Urothelium cell line (cell line): ENCODE measurements around the gene PLXNB1.
A peak's percentile ranks its signal among the peaks of the same experiment; 100 is the strongest.
"Not testable (repeated sequence)": the region's sequence is repeated elsewhere in the genome, so short reads cannot be mapped to it uniquely, and the experiment has no call there.

Experiments
- DNase-seq: peaks from one replicate; pipeline ENCODE4 v3.0.0; 2011; ENCODE audit warnings: low spot score, mixed read lengths
- FAIRE-seq: peaks from 2 replicates; lab custom pipeline; 2011; peaks lifted over from hg19 to GRCh38; lab: Jason Lieb, UNC

The PLXNB1 gene

GRCh38 chr3:48405971-48406370 is 23.9 kb downstream of the PLXNB1 start:
- FAIRE-seq = no peak
- no peak for DNase-seq

- DNase-seq = no peak
- no peak for FAIRE-seq
Measured at GRCh38 chr3:48405343-48405881, 24.5 kb downstream of the PLXNB1 start.

GRCh38 chr3:48404440-48405342 is 25.2 kb downstream of the PLXNB1 start:
- no peak for DNase-seq
- FAIRE-seq = no peak

- DNase-seq (no peak), FAIRE-seq (no peak)
Measured at GRCh38 chr3:48403533-48404439, 26.1 kb downstream of the PLXNB1 start.

GRCh38 chr3:48402907-48403306 is 27.0 kb downstream of the PLXNB1 start:
- FAIRE-seq = no peak
- DNase-seq = no peak

GRCh38 chr3:48402281-48402732 is 27.6 kb downstream of the PLXNB1 start:
- FAIRE-seq (peak; percentile 87), DNase-seq (peak; percentile 87)

GRCh38 chr3:48401434-48401901 is 28.4 kb downstream of the PLXNB1 start:
- not testable (repeated sequence) for FAIRE-seq, DNase-seq

- FAIRE-seq (peak; percentile 13), DNase-seq (peak; percentile 83)
Measured at GRCh38 chr3:48400824-48401433, 29.0 kb downstream of the PLXNB1 start.

- DNase-seq = no peak
- no peak for FAIRE-seq
Measured at GRCh38 chr3:48399387-48400172, 30.3 kb downstream of the PLXNB1 start.

GRCh38 chr3:48398701-48399386 is 31.0 kb downstream of the PLXNB1 start:
- FAIRE-seq (no peak), DNase-seq (no peak)

- no peak for DNase-seq
- no peak for FAIRE-seq
Measured at GRCh38 chr3:48397767-48398681, 31.9 kb downstream of the PLXNB1 start.

GRCh38 chr3:48395714-48396113 is 34.2 kb downstream of the PLXNB1 start:
- no peak for DNase-seq
- no peak for FAIRE-seq

- DNase-seq = no peak
- FAIRE-seq = no peak
Measured at GRCh38 chr3:48394391-48394790, 35.5 kb downstream of the PLXNB1 start.

- FAIRE-seq (no peak), DNase-seq (no peak)
Measured at GRCh38 chr3:48388966-48389365, 40.9 kb downstream of the PLXNB1 start.

GRCh38 chr3:48387634-48388033 is 42.3 kb downstream of the PLXNB1 start:
- FAIRE-seq = no peak
- DNase-seq = no peak

- DNase-seq (no peak), FAIRE-seq (no peak)
Measured at GRCh38 chr3:48372862-48373435, 56.9 kb downstream of the PLXNB1 start.

- FAIRE-seq = no peak
- no peak for DNase-seq
Measured at GRCh38 chr3:48372377-48372770, 57.5 kb downstream of the PLXNB1 start.
